Epithelial cell of prostate (primary cell): Measurements from ENCODE around the gene SERTAD2.

Experiments used
- DNase-seq: peaks from one replicate; pipeline ENCODE4 v3.0.0-alpha.2; 2011; ENCODE audit warnings: low read depth, low spot score
- H3K27ac ChIP-seq: fragments of 450-650 bp; 2 replicates; pipeline ENCODE4 v1.5.1; 2017; ENCODE audit warnings: mild to moderate bottlenecking

SERTAD2 gene

GRCh38 chr2:64615192-64615763 lies 38.4 kb downstream of the SERTAD2 start:
- no peak overlapping the region for H3K27ac ChIP-seq
- no peak for DNase-seq

- no peak overlapping the region for H3K27ac ChIP-seq
- DNase-seq: no peak
Measured at GRCh38 chr2:64613276-64613675, 40.4 kb downstream of the SERTAD2 start.

- no peak overlapping the region for H3K27ac ChIP-seq
- no peak for DNase-seq
Measured at GRCh38 chr2:64612575-64613195, 41.0 kb downstream of the SERTAD2 start.

- DNase-seq: no peak
- no peak overlapping the region for H3K27ac ChIP-seq
Measured at GRCh38 chr2:64610316-64610855, 43.3 kb downstream of the SERTAD2 start.

- no peak overlapping the region for H3K27ac ChIP-seq
- DNase-seq: no peak
Measured at GRCh38 chr2:64609942-64610281, 43.8 kb downstream of the SERTAD2 start.

- H3K27ac ChIP-seq: no peak overlapping the region
- no peak for DNase-seq
Measured at GRCh38 chr2:64609227-64609941, 44.3 kb downstream of the SERTAD2 start.

- DNase-seq: no peak
- H3K27ac ChIP-seq: no peak overlapping the region
Measured at GRCh38 chr2:64608867-64609226, 44.9 kb downstream of the SERTAD2 start.

GRCh38 chr2:64607381-64608304 lies 46.1 kb downstream of the SERTAD2 start:
- DNase-seq: no peak
- peak overlapping the region; percentile 89 for H3K27ac ChIP-seq

- peak overlapping the region; percentile 89 for H3K27ac ChIP-seq
- DNase-seq: peak; percentile 94
Measured at GRCh38 chr2:64606479-64607363, 47.0 kb downstream of the SERTAD2 start.

- no peak for DNase-seq
- peak overlapping the region; percentile 89 for H3K27ac ChIP-seq
Measured at GRCh38 chr2:64605991-64606478, 47.7 kb downstream of the SERTAD2 start.

- DNase-seq: peak; percentile 80
- peak overlapping the region; percentile 2 for H3K27ac ChIP-seq
Measured at GRCh38 chr2:64605026-64605471, 48.7 kb downstream of the SERTAD2 start.

GRCh38 chr2:64604155-64604554 lies 49.6 kb downstream of the SERTAD2 start:
- no peak for DNase-seq
- H3K27ac ChIP-seq: no peak overlapping the region

GRCh38 chr2:64602436-64602835 lies 51.3 kb downstream of the SERTAD2 start:
- no peak overlapping the region for H3K27ac ChIP-seq
- no peak for DNase-seq

- DNase-seq: no peak
- H3K27ac ChIP-seq: no peak overlapping the region
Measured at GRCh38 chr2:64601785-64602391, 51.8 kb downstream of the SERTAD2 start.

GRCh38 chr2:64601034-64601754 lies 52.5 kb downstream of the SERTAD2 start:
- H3K27ac ChIP-seq: no peak overlapping the region
- DNase-seq: no peak

GRCh38 chr2:64599469-64599868 lies 54.2 kb downstream of the SERTAD2 start:
- DNase-seq: no peak
- no peak overlapping the region for H3K27ac ChIP-seq

- no peak for DNase-seq
- no peak overlapping the region for H3K27ac ChIP-seq
Measured at GRCh38 chr2:64598226-64598625, 55.5 kb downstream of the SERTAD2 start.
